Upper lobe of right lung (tissue), 1 donor: Measurements from ENCODE around the gene KRTAP4-4. TPM values are rescaled to one million over a fixed set of nuclear protein-coding genes. Genes with fewer than 3 reads are reported as not detected.
"Not testable (repeated sequence)": the region's sequence is repeated elsewhere in the genome, so short reads cannot be mapped to it uniquely, and the experiment has no call there.

Experiments
- ATAC-seq: fragments of 200-7000 bp; cut with Tn5 transposase; one replicate; pipeline ENCODE4 v1.9.1; 2020; ENCODE audit warnings: mild to moderate bottlenecking, moderate library complexity
- DNase-seq: peaks from one replicate; pipeline ENCODE4 v3.0.0-alpha.2; 2020
- H3K27ac ChIP-seq: fragments of 200-600 bp; one replicate; pipeline ENCODE4 v1.8.0; 2022
- H3K27me3 ChIP-seq: fragments of 200-600 bp; one replicate; pipeline ENCODE4 v1.8.0; 2022; ENCODE audit warnings: mild to moderate bottlenecking
- H3K36me3 ChIP-seq: fragments of 200-600 bp; one replicate; pipeline ENCODE4 v1.8.0; 2022
- H3K4me1 ChIP-seq: fragments of 200-600 bp; one replicate; pipeline ENCODE4 v1.8.0; 2022
- H3K4me3 ChIP-seq: fragments of 200-600 bp; one replicate; pipeline ENCODE4 v1.8.0; 2022; ENCODE audit warnings: mild to moderate bottlenecking
- H3K9me3 ChIP-seq: fragments of 200-600 bp; one replicate; pipeline ENCODE4 v1.8.0; 2022
- CTCF ChIP-seq: fragments of 200-600 bp; IDR thresholded peaks from one replicate; pipeline ENCODE4 v1.8.0; 2022; ENCODE audit warnings: antibody characterized with exemption
- intact Hi-C: fragments of 100-400 bp; cut with DNase I; formaldehyde crosslinking; loops from one replicate; pipeline ENCODE4 v1.11.0; 2022
- total RNA-seq: library from RNA; stranded (reverse); fragmentation: NEBNext Ultra II Directional; extraction: Animal tissue kit (Norgen Biotek cat#: 25700); gene quantifications from one replicate; pipeline ENCODE4 v1.2.1, GENCODE V29; 2021
- donor health status: DM: no; HTN: yes; CAD: no; lungs with severe emphysema.

Gene KRTAP4-4
- total RNA-seq, 1 donor from 2014 or later: not detected

GRCh38 chr17:41153856-41154255 is 6.7 kb downstream of the KRTAP4-4 start:
- no peak overlapping the region for H3K27ac ChIP-seq
- no peak for ATAC-seq
- H3K4me3 ChIP-seq: no peak overlapping the region
- H3K4me1 ChIP-seq: no peaks in the 10 kb centered on the region
- TF ChIP-seq CTCF: no peak
- peaks cover 7% of the 10 kb centered on the region for H3K27me3 ChIP-seq
- DNase-seq: no peak
- intact Hi-C loops: no loop called here
- no peaks in the 10 kb centered on the region for H3K9me3 ChIP-seq
- no peaks in the 10 kb centered on the region for H3K36me3 ChIP-seq

GRCh38 chr17:41151525-41151924 is 9.0 kb downstream of the KRTAP4-4 start:
- DNase-seq: no peak
- H3K4me1 ChIP-seq: no peaks in the 10 kb centered on the region
- H3K36me3 ChIP-seq: no peaks in the 10 kb centered on the region
- ATAC-seq: no peak
- H3K9me3 ChIP-seq: no peaks in the 10 kb centered on the region
- TF ChIP-seq CTCF: no peak
- H3K27ac ChIP-seq: no peak overlapping the region
- intact Hi-C loops: no loop called here
- H3K27me3 ChIP-seq: peaks cover 3% of the 10 kb centered on the region
- H3K4me3 ChIP-seq: no peak overlapping the region

- Histone ChIP-seq H3K36me3 (no peaks in the 10 kb centered on the region), H3K4me3 (no peak overlapping the region), H3K27me3 (no peaks in the 10 kb centered on the region), H3K4me1 (no peaks in the 10 kb centered on the region), H3K9me3 (no peaks in the 10 kb centered on the region), H3K27ac (no peak overlapping the region)
- intact Hi-C loops: no loop called here
- DNase-seq: no peak
- TF ChIP-seq CTCF: no peak
- ATAC-seq: no peak
These were observed 10.5 kb downstream of the KRTAP4-4 start for GRCh38 chr17:41150026-41150425.

- TF ChIP-seq CTCF: no peak
- DNase-seq (no peak), ATAC-seq (no peak)
- Histone ChIP-seq H3K27me3 (no peaks in the 10 kb centered on the region), H3K36me3 (no peaks in the 10 kb centered on the region), H3K27ac (no peak within 1 kb of the TSS), H3K4me3 (no peak within 1 kb of the TSS), H3K4me1 (no peaks in the 10 kb centered on the region), H3K9me3 (no peaks in the 10 kb centered on the region)
- intact Hi-C loops: no loop called here
These were observed 10.9 kb downstream of the KRTAP4-4 start, which contains the start of gene KRTAP4-5 for GRCh38 chr17:41149652-41149985. KRTAP4-5 (minus strand) TSS chr17:41149825; CDS start chr17:41149767, 58 bp downstream.

GRCh38 chr17:41148971-41149651 is 11.4 kb downstream of the KRTAP4-4 start:
- H3K27ac ChIP-seq, H3K4me3 ChIP-seq, intact Hi-C loops, H3K9me3 ChIP-seq, H3K4me1 ChIP-seq, H3K27me3 ChIP-seq, H3K36me3 ChIP-seq, DNase-seq, ATAC-seq: not testable (repeated sequence)

GRCh38 chr17:41147531-41148204 is 12.9 kb downstream of the KRTAP4-4 start:
- no peak overlapping the region for H3K27ac ChIP-seq
- intact Hi-C loops: no loop called here
- ATAC-seq: no peak

More at GRCh38 chr17:41147531-41148204, 12.9 kb downstream of the KRTAP4-4 start:
- Histone ChIP-seq H3K36me3 (no peaks in the 10 kb centered on the region), H3K9me3 (peaks cover 6% of the 10 kb centered on the region), H3K27me3 (no peaks in the 10 kb centered on the region), H3K4me1 (no peaks in the 10 kb centered on the region), H3K4me3 (no peak overlapping the region)
- no peak for TF ChIP-seq CTCF
- DNase-seq: no peak
